Measurements from ENCODE around the gene ATP6V0D1.
"Not testable (repeated sequence)": the region's sequence is repeated elsewhere in the genome, so short reads cannot be mapped to it uniquely, and the experiment has no call there.

Gene ATP6V0D1

DNA sequence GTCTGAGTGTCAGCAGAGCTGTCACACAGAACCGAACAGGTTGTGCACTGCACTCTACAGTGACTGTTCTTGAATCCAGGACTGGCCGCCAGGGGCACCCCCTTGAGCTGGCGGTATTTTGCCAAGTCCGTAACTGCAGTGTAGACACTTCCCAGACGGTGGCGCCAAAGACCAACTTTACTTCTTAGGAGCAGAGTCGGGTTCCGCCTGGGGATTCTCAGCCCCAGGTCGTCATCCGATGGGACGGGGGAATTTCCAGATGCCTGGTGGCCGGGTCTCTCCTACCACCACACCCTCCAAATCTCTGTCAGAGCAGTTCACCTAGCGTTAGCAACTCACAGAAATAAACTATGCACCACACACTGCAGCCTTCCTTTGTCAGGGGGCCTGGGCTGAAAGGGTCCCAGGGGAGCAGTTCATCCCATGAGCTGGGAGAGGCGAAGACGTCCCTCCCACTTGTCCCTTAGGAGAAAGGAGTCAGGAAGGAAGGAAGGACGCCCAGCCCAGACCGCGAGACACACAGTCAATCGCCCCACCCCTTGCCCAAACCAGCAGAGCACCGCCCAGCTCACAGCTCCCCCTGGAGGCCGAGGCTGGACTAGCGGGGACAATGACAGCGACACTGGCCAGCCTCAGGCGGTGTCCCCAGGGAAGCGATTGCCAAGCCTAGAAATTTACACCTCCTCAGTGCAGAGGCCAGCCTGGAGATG, 40.3 kb upstream of the ATP6V0D1 start:
- DNase-seq (ENCODE audit: insufficient read length, low spot score) (peak; percentile 80), FAIRE-seq (peak; percentile 90)
- no peak for TF ChIP-seq POU2F2 (IDR thresholded peaks at IDR 0.05; ENCODE audit: low read depth, low read length)
- no peak for TF ChIP-seq SPI1 (IDR thresholded peaks at IDR 0.05; ENCODE audit: low read depth, low read length)
- TF ChIP-seq POLR2A (IDR thresholded peaks at IDR 0.05; ENCODE audit: low read depth, low read length), result no peak
- TF ChIP-seq TAF1 (IDR thresholded peaks at IDR 0.05; ENCODE audit: low read depth, low read length), result no peak
- TF ChIP-seq PAX5 (IDR thresholded peaks at IDR 0.05; ENCODE audit: insufficient read depth, low read length, severe bottlenecking), result peak; percentile 51
- TF ChIP-seq POLR2AphosphoS5 (IDR thresholded peaks at IDR 0.05; ENCODE audit: low read depth, low read length), result no peak

DNA sequence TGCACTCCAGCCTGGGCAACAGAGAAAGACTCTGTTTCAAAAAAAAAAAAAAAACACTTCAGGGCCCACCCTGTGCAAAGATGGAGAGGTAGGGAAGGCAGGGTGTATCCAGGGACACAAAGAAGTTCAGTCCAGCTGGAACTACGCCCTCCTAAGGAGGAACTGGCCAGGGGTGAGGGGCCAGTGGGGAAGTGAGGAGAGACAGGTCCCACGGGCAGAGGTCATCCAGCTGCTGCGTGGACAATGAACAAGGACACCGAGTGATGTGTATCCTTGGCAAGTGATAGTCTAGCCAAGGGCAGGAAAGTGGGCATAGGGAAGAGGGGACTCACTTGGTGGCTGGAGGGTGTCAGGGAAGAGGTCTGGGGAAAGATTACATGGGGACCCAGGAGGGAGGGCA, 38.3 kb upstream of the ATP6V0D1 start:
- TF ChIP-seq POLR2A (IDR thresholded peaks at IDR 0.05; ENCODE audit: low read depth, low read length), result no peak
- no peak for TF ChIP-seq SPI1 (IDR thresholded peaks at IDR 0.05; ENCODE audit: low read depth, low read length)
- no peak for TF ChIP-seq POU2F2 (IDR thresholded peaks at IDR 0.05; ENCODE audit: low read depth, low read length)
- no peak for TF ChIP-seq POLR2AphosphoS5 (IDR thresholded peaks at IDR 0.05; ENCODE audit: low read depth, low read length)
- TF ChIP-seq TAF1 (IDR thresholded peaks at IDR 0.05; ENCODE audit: low read depth, low read length), result no peak
- TF ChIP-seq PAX5 (IDR thresholded peaks at IDR 0.05; ENCODE audit: insufficient read depth, low read length, severe bottlenecking), result no peak
- DNase-seq (ENCODE audit: insufficient read length, low spot score) (no peak), FAIRE-seq (no peak)

DNA sequence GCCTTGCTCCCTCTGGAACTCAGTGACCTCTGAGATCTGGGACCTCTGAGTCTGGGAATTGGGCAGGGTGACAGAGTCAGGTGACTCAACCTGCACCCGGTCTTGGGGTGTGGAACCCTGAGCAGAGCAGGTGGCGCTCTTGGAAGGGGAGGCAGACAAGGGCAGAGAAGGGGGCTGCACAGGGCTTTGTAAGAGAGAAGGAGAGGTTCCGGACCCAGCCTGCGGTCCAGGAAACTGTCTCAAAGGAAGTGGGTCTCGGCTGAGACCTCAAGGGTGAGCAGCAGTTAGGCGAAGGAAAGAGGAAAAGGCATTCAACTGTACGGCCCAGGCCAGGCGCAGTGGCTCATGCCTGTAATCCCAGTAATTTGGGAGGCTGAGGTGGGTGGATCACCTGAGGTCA, 37.7 kb upstream of the ATP6V0D1 start:
- no peak for TF ChIP-seq SPI1 (IDR thresholded peaks at IDR 0.05; ENCODE audit: low read depth, low read length)
- no peak for TF ChIP-seq TAF1 (IDR thresholded peaks at IDR 0.05; ENCODE audit: low read depth, low read length)
- TF ChIP-seq POLR2A (IDR thresholded peaks at IDR 0.05; ENCODE audit: low read depth, low read length), result no peak
- no peak for TF ChIP-seq POLR2AphosphoS5 (IDR thresholded peaks at IDR 0.05; ENCODE audit: low read depth, low read length)
- no peak for TF ChIP-seq POU2F2 (IDR thresholded peaks at IDR 0.05; ENCODE audit: low read depth, low read length)
- DNase-seq (ENCODE audit: insufficient read length, low spot score) (no peak), FAIRE-seq (peak; percentile 28)

DNA sequence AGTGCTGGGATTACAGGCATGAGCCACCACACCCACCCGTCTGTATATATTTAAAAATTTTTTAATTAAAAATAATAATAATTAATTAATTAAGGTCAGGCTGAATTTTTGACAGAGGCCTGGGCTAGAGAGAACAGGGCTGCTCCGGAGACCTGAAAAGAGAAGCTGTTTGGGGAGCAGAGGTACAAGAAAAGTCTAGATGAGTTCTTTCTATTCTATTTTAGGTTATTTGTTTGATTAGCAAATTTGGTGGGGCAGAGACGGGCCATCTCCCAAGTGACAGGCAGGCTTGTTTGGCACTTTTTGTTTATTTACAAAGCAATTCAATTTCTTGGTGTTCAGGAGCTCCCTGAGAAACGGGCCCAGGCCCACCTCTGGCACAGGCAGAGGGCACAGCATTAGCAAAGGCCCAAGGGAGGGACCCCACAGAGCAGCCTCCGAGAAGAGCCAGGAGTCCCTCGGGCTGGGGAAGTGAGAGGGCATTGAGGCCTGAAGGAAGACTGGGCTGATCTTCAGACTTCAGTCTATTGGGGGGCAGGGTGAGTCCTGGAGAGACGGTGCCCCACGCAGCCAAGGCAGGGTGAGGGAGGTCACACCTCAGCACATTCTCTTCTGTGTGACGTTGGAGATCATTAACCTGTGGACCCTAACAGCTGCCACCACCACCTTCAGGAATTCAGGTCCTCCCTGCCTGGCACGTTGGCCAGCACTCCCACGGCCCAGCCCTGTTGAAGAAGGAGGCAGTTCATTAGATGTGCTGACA, 36.9 kb upstream of the ATP6V0D1 start:
- FAIRE-seq (peak; percentile 86), DNase-seq (ENCODE audit: insufficient read length, low spot score) (no peak)
- TF ChIP-seq TAF1 (IDR thresholded peaks at IDR 0.05; ENCODE audit: low read depth, low read length) (no peak), SPI1 (IDR thresholded peaks at IDR 0.05; ENCODE audit: low read depth, low read length) (peak; percentile 96)

DNA sequence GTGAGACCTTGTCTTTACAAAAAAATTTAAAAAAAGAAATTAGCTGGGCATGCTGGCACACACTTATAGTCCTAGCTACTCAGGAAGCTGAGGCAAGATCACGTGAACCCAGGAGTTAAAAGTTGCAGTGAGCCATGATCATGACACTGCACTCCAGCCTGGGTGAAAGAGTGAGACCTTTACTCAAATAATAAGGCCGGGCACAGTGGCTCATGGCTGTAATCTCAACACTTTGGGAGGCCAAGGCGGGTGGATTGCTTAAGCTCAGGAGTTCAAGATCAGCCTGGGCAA, 36.1 kb upstream of the ATP6V0D1 start:
- TF ChIP-seq POLR2AphosphoS5 (IDR thresholded peaks at IDR 0.05; ENCODE audit: low read depth, low read length) (no peak), POU2F2 (IDR thresholded peaks at IDR 0.05; ENCODE audit: low read depth, low read length) (no peak), PAX5 (IDR thresholded peaks at IDR 0.05; ENCODE audit: insufficient read depth, low read length, severe bottlenecking) (no peak), TAF1 (IDR thresholded peaks at IDR 0.05; ENCODE audit: low read depth, low read length) (no peak), POLR2A (IDR thresholded peaks at IDR 0.05; ENCODE audit: low read depth, low read length) (no peak), SPI1 (IDR thresholded peaks at IDR 0.05; ENCODE audit: low read depth, low read length) (no peak)
- DNase-seq (ENCODE audit: insufficient read length, low spot score), result no peak
- no peak for FAIRE-seq

DNA sequence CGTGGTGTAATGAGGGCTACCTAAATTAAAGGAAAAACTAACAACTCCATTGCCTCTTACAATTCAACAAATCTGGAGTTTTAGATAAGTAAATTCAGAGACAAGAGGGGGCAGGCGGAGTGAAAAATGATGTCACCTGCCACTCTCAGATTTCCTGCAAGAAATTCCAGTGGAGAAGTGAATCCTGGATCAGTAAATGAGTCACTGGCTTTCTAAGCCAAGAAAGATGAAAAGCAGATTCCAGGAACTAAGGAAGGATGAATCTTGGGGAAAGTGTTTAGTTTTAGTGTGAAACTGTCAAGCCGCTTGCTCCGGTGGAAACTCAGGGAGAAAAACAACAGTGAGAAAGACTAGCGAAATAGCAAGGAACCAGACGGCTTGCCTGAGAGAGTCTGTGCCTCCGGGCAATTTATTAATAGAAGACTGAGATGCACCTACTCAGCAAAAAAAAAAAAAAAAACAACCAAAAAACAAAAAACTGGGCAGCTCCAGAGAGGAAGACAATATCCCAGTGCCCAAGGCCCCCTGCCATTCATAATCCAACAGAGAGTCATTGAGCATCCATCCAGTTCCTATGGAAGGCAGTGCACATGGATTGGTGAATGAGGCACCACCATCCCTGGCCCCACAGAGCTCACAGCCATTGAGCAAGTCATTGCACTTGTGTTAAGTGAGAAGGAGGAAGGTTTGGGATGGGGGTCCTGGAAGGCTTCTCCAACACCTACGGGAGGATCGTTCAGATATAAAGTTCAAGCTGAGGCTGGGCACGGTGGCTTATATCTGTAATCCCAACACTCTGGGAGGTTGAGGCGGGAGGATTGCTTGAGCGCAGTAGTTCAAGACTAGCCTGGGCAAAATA, 35.6 kb upstream of the ATP6V0D1 start:
- FAIRE-seq (no peak), DNase-seq (ENCODE audit: insufficient read length, low spot score) (no peak)
- no peak for TF ChIP-seq POU2F2 (IDR thresholded peaks at IDR 0.05; ENCODE audit: low read depth, low read length)
- no peak for TF ChIP-seq SPI1 (IDR thresholded peaks at IDR 0.05; ENCODE audit: low read depth, low read length)
- TF ChIP-seq POLR2AphosphoS5 (IDR thresholded peaks at IDR 0.05; ENCODE audit: low read depth, low read length), result no peak
- no peak for TF ChIP-seq POLR2A (IDR thresholded peaks at IDR 0.05; ENCODE audit: low read depth, low read length)
- no peak for TF ChIP-seq TAF1 (IDR thresholded peaks at IDR 0.05; ENCODE audit: low read depth, low read length)
- TF ChIP-seq PAX5 (IDR thresholded peaks at IDR 0.05; ENCODE audit: insufficient read depth, low read length, severe bottlenecking), result no peak

DNA sequence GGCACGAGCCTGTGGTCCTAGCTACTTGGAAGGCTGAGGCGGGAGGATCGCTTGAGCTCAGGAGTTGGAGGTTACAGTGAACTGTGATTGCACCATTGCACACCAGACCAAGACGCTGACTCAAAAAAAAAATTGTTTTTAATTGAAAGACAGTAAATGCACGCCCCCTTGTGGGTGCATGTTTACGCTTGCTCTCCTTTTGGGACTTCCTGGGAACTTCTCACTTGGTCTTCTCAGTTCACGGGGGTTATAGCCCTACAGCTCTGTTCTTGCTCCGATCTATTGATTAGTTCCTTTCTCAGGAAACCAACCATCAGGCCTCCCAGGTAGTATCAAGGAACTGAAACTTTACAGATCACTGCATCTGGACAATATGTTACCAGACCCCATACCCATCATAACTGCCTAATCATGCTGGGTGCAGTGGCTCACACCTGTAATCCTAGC, 33.4 kb upstream of the ATP6V0D1 start:
- no peak for TF ChIP-seq TAF1 (IDR thresholded peaks at IDR 0.05; ENCODE audit: low read depth, low read length)
- peak; percentile 77 for TF ChIP-seq SPI1 (IDR thresholded peaks at IDR 0.05; ENCODE audit: low read depth, low read length)
- DNase-seq (ENCODE audit: insufficient read length, low spot score) (peak; percentile 47), FAIRE-seq (peak; percentile 82)

DNA sequence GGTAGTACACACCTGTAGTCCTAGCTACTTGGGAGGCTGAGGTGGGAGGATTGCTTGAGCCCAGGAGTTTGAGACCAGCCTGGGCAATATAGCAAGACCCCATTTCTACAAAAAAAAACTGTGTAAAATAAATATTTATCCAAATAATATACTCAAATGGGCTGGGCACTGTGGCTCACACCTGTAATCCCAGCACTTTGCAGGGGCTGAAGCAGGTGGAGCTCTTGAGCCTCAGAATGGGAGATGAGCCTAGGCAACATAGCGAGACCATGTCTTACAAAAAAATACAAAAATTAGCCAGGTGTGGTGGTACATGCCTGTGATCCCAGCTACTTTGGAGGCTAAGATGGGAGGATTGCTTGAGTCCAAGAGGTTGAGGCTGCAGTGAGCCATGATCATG, 32.9 kb upstream of the ATP6V0D1 start:
- not testable (repeated sequence) for FAIRE-seq; DNase-seq (ENCODE audit: insufficient read length, low spot score)

DNA sequence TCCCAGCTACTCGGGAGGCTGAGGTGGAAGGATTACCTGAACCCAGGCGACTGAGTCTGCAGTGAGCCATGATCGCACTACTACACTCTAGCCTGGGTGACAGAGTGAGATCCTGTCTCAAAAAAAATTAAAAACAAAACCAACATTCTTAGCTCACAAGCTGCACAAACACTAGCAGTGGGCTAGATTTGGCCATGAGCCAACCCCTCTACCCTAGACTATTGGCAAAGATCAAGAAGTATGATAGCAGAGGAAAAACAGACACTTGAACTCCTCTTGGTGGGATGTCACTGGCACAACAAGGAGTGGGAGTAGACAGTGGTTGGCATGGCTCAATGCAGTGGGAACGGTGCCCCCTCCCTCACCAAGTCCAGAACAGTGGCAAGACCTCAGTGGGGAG, 28.1 kb upstream of the ATP6V0D1 start:
- DNase-seq (ENCODE audit: insufficient read length, low spot score) (no peak), FAIRE-seq (no peak)
- TF ChIP-seq POU2F2 (IDR thresholded peaks at IDR 0.05; ENCODE audit: low read depth, low read length), result no peak
- no peak for TF ChIP-seq PAX5 (IDR thresholded peaks at IDR 0.05; ENCODE audit: insufficient read depth, low read length, severe bottlenecking)
- TF ChIP-seq TAF1 (IDR thresholded peaks at IDR 0.05; ENCODE audit: low read depth, low read length), result no peak
- TF ChIP-seq POLR2AphosphoS5 (IDR thresholded peaks at IDR 0.05; ENCODE audit: low read depth, low read length), result no peak
- TF ChIP-seq SPI1 (IDR thresholded peaks at IDR 0.05; ENCODE audit: low read depth, low read length), result no peak
- no peak for TF ChIP-seq POLR2A (IDR thresholded peaks at IDR 0.05; ENCODE audit: low read depth, low read length)

DNA sequence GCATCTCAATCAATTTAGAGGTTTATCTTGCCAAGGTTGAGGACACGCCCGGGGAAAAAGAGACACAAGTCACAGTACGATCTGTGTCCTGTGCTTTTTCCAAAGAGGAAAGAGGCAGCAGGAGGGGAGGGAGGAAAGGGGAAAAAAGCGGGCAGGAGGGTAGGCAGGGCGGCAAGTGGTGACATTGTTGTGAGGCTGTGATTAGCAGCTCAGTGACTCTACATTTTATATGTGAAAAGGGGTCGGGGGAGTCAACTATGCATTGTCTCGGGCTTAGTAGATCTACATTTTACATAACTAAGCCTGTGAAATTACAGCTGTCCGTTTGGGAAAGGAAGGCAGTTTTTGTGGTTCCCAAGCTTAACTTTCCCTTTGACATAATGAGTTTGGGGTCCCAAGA, 25.5 kb upstream of the ATP6V0D1 start:
- TF ChIP-seq PAX5 (IDR thresholded peaks at IDR 0.05; ENCODE audit: insufficient read depth, low read length, severe bottlenecking) (no peak), TAF1 (IDR thresholded peaks at IDR 0.05; ENCODE audit: low read depth, low read length) (no peak), SPI1 (IDR thresholded peaks at IDR 0.05; ENCODE audit: low read depth, low read length) (no peak), POU2F2 (IDR thresholded peaks at IDR 0.05; ENCODE audit: low read depth, low read length) (no peak), POLR2A (IDR thresholded peaks at IDR 0.05; ENCODE audit: low read depth, low read length) (no peak), POLR2AphosphoS5 (IDR thresholded peaks at IDR 0.05; ENCODE audit: low read depth, low read length) (no peak)
- FAIRE-seq (no peak), DNase-seq (ENCODE audit: insufficient read length, low spot score) (no peak)

Data from GM12891 (cell line).